A673 (cell line): ENCODE measurements around the gene CTNNA2. TPM values are rescaled to one million over a fixed set of nuclear protein-coding genes. Genes with fewer than 3 reads are reported as not detected.

Experiments
- BruUV-seq: library from RNA; stranded (reverse); fragments of 400-500 nt; replicated peaks from 2 replicates; lab custom pipeline; 2021; lab: Mats Ljungman, UMichigan
- CTCF ChIA-PET: fragments of 300-600 bp; sonication (Branson Sonifier 250); formaldehyde crosslinking; loops from one replicate; lab custom pipeline; 2022; ENCODE audit warnings: antibody characterized with exemption; lab: Charles Lee
- POLR2A ChIA-PET: fragments of 300-600 bp; sonication (Branson Sonifier 250); formaldehyde crosslinking; loops from one replicate; lab custom pipeline; 2022; ENCODE audit warnings: antibody characterized with exemption; ENCODE audit not compliant: low non-redundant PET; lab: Charles Lee
- DNase-seq: peaks from one replicate; pipeline ENCODE4 v3.0.0-alpha.2; 2015; ENCODE audit warnings: low spot score
- H3K27ac ChIP-seq: fragments of 200-600 bp; sonication (generic); 2 replicates; pipeline ENCODE4 v1.5.1; 2016; ENCODE audit warnings: mixed run types, low read depth, mild to moderate bottlenecking, mixed read lengths, antibody characterized with exemption, low read length; ENCODE audit not compliant: poor library complexity, severe bottlenecking
- H3K27me3 ChIP-seq: fragments of 200-600 bp; sonication (generic); replicated peaks from 2 replicates; pipeline ENCODE4 v1.6.1; 2017; ENCODE audit warnings: mixed run types, low read depth, mild to moderate bottlenecking, mixed read lengths, antibody characterized with exemption, low read length; ENCODE audit not compliant: insufficient read depth, poor library complexity
- H3K36me3 ChIP-seq: fragments of 200-600 bp; sonication (generic); 2 replicates; pipeline ENCODE4 v1.6.1; 2016; ENCODE audit warnings: mixed run types, mild to moderate bottlenecking, mixed read lengths, antibody characterized with exemption, low read length; ENCODE audit not compliant: insufficient read depth, poor library complexity, severe bottlenecking
- H3K4me1 ChIP-seq: fragments of 200-600 bp; sonication (generic); 2 replicates; pipeline ENCODE4 v1.6.1; 2017; ENCODE audit warnings: mixed run types, mild to moderate bottlenecking, mixed read lengths, antibody characterized with exemption, low read length; ENCODE audit not compliant: insufficient read depth, poor library complexity, severe bottlenecking
- H3K4me3 ChIP-seq: fragments of 200-600 bp; sonication (generic); 2 replicates; pipeline ENCODE4 v1.5.1; 2016; ENCODE audit warnings: low read depth, mixed run types, mild to moderate bottlenecking, mixed read lengths, low read length; ENCODE audit not compliant: poor library complexity, severe bottlenecking
- H3K9me3 ChIP-seq: fragments of 200-600 bp; sonication (generic); 2 replicates; pipeline ENCODE4 v1.6.1; 2016; ENCODE audit warnings: mixed run types, low read depth, mild to moderate bottlenecking, mixed read lengths, antibody characterized with exemption, low read length; ENCODE audit not compliant: poor library complexity, severe bottlenecking
- EZH2 ChIP-seq: fragments of 200-600 bp; sonication (generic); IDR thresholded peaks from 2 replicates; pipeline ENCODE4 v1.6.1; 2017; ENCODE audit warnings: borderline replicate concordance, low read depth, mild to moderate bottlenecking, mixed read lengths, antibody characterized with exemption, low read length; ENCODE audit not compliant: poor library complexity, severe bottlenecking
- intact Hi-C: fragments of 100-400 bp; cut with micrococcal nuclease; formaldehyde crosslinking; loops from one replicate; pipeline ENCODE4 v1.10.0; 2022; ENCODE audit not compliant: unreplicated experiment
- total RNA-seq: library from RNA; stranded (reverse); gene quantifications from 2 replicates; pipeline ENCODE4 v1.2.3, GENCODE V29; 2021
- TF ChIP-seq, protein P1 (sequence below): fragments of 300-800, 200-600 bp; sonication (generic); conservative IDR thresholded peaks from 2 replicates; pipeline ENCODE4 v1.5.1; 2017; ENCODE audit warnings: low read depth, mild to moderate bottlenecking, antibody characterized with exemption, low read length, moderate library complexity, mixed read lengths

CTNNA2 gene
- total RNA-seq, 1 experiment from 2014 or later: not detected

DNA sequence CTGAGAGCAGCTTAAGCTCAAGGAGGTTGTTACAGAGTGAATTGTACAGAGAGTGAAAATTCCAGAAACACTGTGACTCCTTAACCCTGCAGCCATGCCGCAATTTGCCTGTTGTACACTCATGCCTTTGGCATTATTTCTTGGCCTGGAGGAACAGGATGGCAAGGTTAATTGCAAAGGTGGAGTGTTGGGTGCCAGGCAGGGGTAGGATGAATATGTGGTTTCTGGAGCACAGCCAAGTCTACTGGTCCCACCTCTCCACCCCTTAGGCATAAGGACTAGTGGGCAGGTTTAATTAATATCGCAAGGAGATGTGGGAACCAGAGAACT lies 541.5 kb downstream of the CTNNA2 start:
- intact Hi-C loops: no loop called here
- H3K4me3 ChIP-seq: no peak overlapping the region
- peaks cover 24% of the 10 kb centered on the region for H3K4me1 ChIP-seq

DNA sequence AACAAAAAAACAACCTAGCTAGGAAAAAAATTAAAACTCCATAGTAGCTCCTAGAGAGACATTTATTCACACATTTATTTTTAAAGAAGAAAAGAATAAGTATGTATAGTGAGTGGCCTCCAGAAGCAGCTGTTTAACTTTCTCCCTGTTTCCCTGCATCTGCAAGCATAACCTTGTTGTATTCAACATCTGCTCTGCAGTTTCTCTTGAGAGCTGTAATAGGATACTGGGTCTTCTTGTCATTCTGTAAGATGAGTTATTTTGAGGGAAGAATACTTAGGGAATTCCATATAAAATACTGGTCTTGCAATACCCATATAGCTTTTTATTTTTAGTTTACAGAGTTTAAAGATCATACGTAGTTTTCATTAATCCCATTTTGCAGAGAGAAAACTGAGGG lies 545.1 kb downstream of the CTNNA2 start:
- Histone ChIP-seq H3K36me3 (no peaks in the 10 kb centered on the region), H3K9me3 (no peaks in the 10 kb centered on the region), H3K4me1 (peaks cover 53% of the 10 kb centered on the region), H3K4me3 (no peak overlapping the region), H3K27me3 (no peaks in the 10 kb centered on the region), H3K27ac (peak overlapping the region; percentile 51)
- CTCF ChIA-PET: interaction anchor here (0.6 kb wide), 1 partner anchor 840 kb away, joined by 5 read pairs; no protein-coding TSS in a partner anchor
- POLR2A ChIA-PET: no interaction called here
- intact Hi-C loops: no loop called here
- BruUV-seq: no TSS peak
- DNase-seq: no peak
- TF ChIP-seq EZH2: no peak
- TF ChIP-seq, protein P1, sequence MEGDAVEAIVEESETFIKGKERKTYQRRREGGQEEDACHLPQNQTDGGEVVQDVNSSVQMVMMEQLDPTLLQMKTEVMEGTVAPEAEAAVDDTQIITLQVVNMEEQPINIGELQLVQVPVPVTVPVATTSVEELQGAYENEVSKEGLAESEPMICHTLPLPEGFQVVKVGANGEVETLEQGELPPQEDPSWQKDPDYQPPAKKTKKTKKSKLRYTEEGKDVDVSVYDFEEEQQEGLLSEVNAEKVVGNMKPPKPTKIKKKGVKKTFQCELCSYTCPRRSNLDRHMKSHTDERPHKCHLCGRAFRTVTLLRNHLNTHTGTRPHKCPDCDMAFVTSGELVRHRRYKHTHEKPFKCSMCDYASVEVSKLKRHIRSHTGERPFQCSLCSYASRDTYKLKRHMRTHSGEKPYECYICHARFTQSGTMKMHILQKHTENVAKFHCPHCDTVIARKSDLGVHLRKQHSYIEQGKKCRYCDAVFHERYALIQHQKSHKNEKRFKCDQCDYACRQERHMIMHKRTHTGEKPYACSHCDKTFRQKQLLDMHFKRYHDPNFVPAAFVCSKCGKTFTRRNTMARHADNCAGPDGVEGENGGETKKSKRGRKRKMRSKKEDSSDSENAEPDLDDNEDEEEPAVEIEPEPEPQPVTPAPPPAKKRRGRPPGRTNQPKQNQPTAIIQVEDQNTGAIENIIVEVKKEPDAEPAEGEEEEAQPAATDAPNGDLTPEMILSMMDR: no peak

More for the DNA sequence above, 541.5 kb downstream of the CTNNA2 start:
- H3K27ac ChIP-seq: no peak overlapping the region
- no TSS peak for BruUV-seq
- no peaks in the 10 kb centered on the region for H3K36me3 ChIP-seq
- no peaks in the 10 kb centered on the region for H3K9me3 ChIP-seq
- DNase-seq: no peak
- ChIA-PET POLR2A (no interaction called here), CTCF (no interaction called here)
- no peaks in the 10 kb centered on the region for H3K27me3 ChIP-seq
- no peak for TF ChIP-seq EZH2
- TF ChIP-seq, protein P1: no peak

DNA sequence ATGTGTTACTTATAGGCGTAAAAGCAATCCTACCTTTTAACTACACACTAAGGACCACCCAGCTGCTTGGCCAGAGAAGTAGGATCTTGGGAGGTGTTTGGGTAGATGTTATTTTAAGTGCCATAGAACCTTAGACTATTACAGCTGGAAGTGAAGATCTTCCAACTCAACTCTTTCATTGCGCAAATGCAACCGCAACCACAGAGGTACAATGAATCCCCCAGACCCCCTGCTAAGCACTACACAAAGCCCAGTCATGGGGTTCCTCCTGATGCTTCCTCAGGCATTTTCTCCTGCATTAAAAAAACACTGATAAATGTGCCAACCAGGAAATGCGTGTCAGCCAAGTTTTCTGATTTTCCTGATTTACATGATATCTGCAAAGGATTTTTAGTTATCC lies 545.7 kb downstream of the CTNNA2 start:
- intact Hi-C loops: no loop called here
- TF ChIP-seq EZH2: no peak
- peak overlapping the region; percentile 51 for H3K27ac ChIP-seq
- no TSS peak for BruUV-seq
- H3K9me3 ChIP-seq: no peaks in the 10 kb centered on the region
- ChIA-PET POLR2A (no interaction called here), CTCF (interaction anchor here (0.6 kb wide), 1 partner anchor 841 kb away, joined by 5 read pairs; no protein-coding TSS in a partner anchor)
- no peak overlapping the region for H3K4me3 ChIP-seq
- no peaks in the 10 kb centered on the region for H3K27me3 ChIP-seq
- peaks cover 53% of the 10 kb centered on the region for H3K4me1 ChIP-seq
- no peaks in the 10 kb centered on the region for H3K36me3 ChIP-seq
- peak; percentile 97 for DNase-seq

DNA sequence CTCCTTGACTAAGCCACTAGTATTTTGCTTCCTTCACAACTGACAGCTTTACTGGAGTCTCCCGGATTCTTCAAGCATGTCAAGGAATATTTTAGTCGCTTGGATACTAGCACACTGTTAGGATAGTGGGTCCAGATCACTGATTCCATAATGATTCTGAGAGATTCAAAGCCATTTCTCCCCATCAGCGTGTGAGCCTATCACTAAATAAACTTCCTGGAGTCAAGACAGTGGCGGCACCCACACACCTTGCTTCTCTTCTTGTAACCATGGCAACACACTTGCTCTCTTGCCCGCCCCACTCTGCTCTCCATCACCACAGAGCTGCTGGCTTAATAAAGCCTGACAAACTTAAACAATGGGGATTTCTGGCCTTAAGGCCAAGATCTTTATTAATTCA lies 546.6 kb downstream of the CTNNA2 start:
- POLR2A ChIA-PET: no interaction called here
- CTCF ChIA-PET: no interaction called here
- BruUV-seq: no TSS peak

More for the DNA sequence above, 546.6 kb downstream of the CTNNA2 start:
- peaks cover 49% of the 10 kb centered on the region for H3K4me1 ChIP-seq
- H3K9me3 ChIP-seq: no peaks in the 10 kb centered on the region
- H3K27me3 ChIP-seq: no peaks in the 10 kb centered on the region
- H3K4me3 ChIP-seq: no peak overlapping the region
- no peak for TF ChIP-seq EZH2
- H3K36me3 ChIP-seq: no peaks in the 10 kb centered on the region
- intact Hi-C loops: no loop called here
- H3K27ac ChIP-seq: peak overlapping the region; percentile 51
- DNase-seq: no peak
